ENCODE measurements around the gene GREM2. TPM values are rescaled to one million over a fixed set of nuclear protein-coding genes. Genes with fewer than 3 reads are reported as not detected.
A peak's percentile ranks its signal among the peaks of the same experiment; 100 is the strongest.

Gene GREM2
- total RNA-seq, 6 donors from 2014 or later: 0.22 to 0.88 (median 0.39) TPM; not detected in 1

GRCh38 chr1:240457203-240457602 is 154.8 kb downstream of the GREM2 start:
- H3K9me3 ChIP-seq: no peaks in the 10 kb centered on the region
- no peak overlapping the region for H3K27ac ChIP-seq
- H3K4me1 ChIP-seq: no peaks in the 10 kb centered on the region
- no peak for DNase-seq
- TF ChIP-seq POLR2AphosphoS5 (IDR thresholded peaks at IDR 0.05): no peak
- no peak for TF ChIP-seq POLR2A (IDR thresholded peaks at IDR 0.05)
- no peak for TF ChIP-seq EP300 (IDR thresholded peaks at IDR 0.05)
- TF ChIP-seq, protein P1, sequence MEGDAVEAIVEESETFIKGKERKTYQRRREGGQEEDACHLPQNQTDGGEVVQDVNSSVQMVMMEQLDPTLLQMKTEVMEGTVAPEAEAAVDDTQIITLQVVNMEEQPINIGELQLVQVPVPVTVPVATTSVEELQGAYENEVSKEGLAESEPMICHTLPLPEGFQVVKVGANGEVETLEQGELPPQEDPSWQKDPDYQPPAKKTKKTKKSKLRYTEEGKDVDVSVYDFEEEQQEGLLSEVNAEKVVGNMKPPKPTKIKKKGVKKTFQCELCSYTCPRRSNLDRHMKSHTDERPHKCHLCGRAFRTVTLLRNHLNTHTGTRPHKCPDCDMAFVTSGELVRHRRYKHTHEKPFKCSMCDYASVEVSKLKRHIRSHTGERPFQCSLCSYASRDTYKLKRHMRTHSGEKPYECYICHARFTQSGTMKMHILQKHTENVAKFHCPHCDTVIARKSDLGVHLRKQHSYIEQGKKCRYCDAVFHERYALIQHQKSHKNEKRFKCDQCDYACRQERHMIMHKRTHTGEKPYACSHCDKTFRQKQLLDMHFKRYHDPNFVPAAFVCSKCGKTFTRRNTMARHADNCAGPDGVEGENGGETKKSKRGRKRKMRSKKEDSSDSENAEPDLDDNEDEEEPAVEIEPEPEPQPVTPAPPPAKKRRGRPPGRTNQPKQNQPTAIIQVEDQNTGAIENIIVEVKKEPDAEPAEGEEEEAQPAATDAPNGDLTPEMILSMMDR (IDR thresholded peaks at IDR 0.05): no peak
- H3K27me3 ChIP-seq: no peaks in the 10 kb centered on the region
- no peak for ATAC-seq (ENCODE audit: low FRiP score in 2 of 2)
- H3K36me3 ChIP-seq: no peaks in the 10 kb centered on the region
- 69 to 73% methylated on average over 5 of the region's 5 CpGs for WGBS, 2 donors
- H3K4me3 ChIP-seq: no peak overlapping the region

- WGBS, 2 donors: 70 to 75% methylated on average over 7 of the region's 7 CpGs
- TF ChIP-seq, protein P1 (IDR thresholded peaks at IDR 0.05): peak in 2 of 6 experiments; percentile 11 to 17
- TF ChIP-seq POLR2AphosphoS5 (IDR thresholded peaks at IDR 0.05) (no peak), POLR2A (IDR thresholded peaks at IDR 0.05) (no peak)
- DNase-seq (no peak), ATAC-seq (ENCODE audit: low FRiP score in 2 of 2) (no peak)
- Histone ChIP-seq H3K36me3 (no peaks in the 10 kb centered on the region), H3K9me3 (no peaks in the 10 kb centered on the region), H3K4me3 (no peak overlapping the region), H3K4me1 (no peaks in the 10 kb centered on the region), H3K27ac (no peak overlapping the region), H3K27me3 (no peaks in the 10 kb centered on the region)
Measured at GRCh38 chr1:240455228-240455821, 156.6 kb downstream of the GREM2 start.

DNA sequence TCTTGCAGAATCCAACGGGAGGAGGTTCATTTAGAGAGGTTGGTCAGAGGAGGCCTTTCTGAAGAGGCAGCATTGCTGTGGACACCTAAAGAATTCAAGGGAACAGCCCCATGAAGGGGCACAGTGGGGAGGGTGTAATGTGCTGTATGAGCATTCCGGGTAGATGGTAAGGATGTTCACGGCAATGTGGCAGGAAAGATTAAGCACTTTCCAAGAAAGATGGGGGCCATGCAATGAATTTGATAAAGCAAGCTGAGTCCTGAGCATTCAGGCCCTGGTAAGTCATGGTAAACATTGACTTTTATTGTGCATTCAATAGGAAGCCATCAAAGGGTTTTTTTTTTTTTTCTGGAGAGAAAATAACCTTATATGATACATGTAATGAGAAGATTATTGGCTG is 166.6 kb downstream of the GREM2 start:
- no peak for TF ChIP-seq EP300 (IDR thresholded peaks at IDR 0.05)
- TF ChIP-seq, protein P1 (IDR thresholded peaks at IDR 0.05): no peak
- TF ChIP-seq POLR2A (IDR thresholded peaks at IDR 0.05): no peak
- TF ChIP-seq POLR2AphosphoS5 (IDR thresholded peaks at IDR 0.05): no peak
- Histone ChIP-seq H3K4me1 (no peaks in the 10 kb centered on the region), H3K36me3 (no peaks in the 10 kb centered on the region), H3K27ac (no peak overlapping the region), H3K4me3 (no peak overlapping the region), H3K27me3 (no peaks in the 10 kb centered on the region), H3K9me3 (no peaks in the 10 kb centered on the region)
- DNase-seq (no peak), ATAC-seq (ENCODE audit: low FRiP score in 2 of 2) (no peak)
- 87 to 89% methylated on average over 3 of the region's 3 CpGs for WGBS, 2 donors

- no peaks in the 10 kb centered on the region for H3K36me3 ChIP-seq
- H3K4me3 ChIP-seq: no peak overlapping the region
- H3K27me3 ChIP-seq: no peaks in the 10 kb centered on the region
- ATAC-seq (ENCODE audit: low FRiP score in 2 of 2): no peak
- no peak overlapping the region for H3K27ac ChIP-seq
- no peak for DNase-seq
- no peaks in the 10 kb centered on the region for H3K4me1 ChIP-seq
- no peaks in the 10 kb centered on the region for H3K9me3 ChIP-seq
- TF ChIP-seq POLR2A (IDR thresholded peaks at IDR 0.05): no peak
- no peak for TF ChIP-seq EP300 (IDR thresholded peaks at IDR 0.05)
- TF ChIP-seq, protein P1 (IDR thresholded peaks at IDR 0.05): no peak
- TF ChIP-seq POLR2AphosphoS5 (IDR thresholded peaks at IDR 0.05): no peak
- 83 to 85% methylated on average over 1 of the region's 1 CpG for WGBS, 2 donors
Measured at GRCh38 chr1:240441669-240442068, 170.3 kb downstream of the GREM2 start.

Small RNA genes lying within 50 kb of the gene (small RNA-seq; reads per million reads assigned to genes)
- 0 reads per million in 4 donors for gene RNU5F-8P

Data from upper lobe of left lung (tissue), 6 donors.